H9 (cell line): Measurements from ENCODE around the gene EDEM2. TPM values are rescaled to one million over a fixed set of nuclear protein-coding genes. Genes with fewer than 3 reads are reported as not detected.

ENCODE experiments used
- DNase-seq: peaks from one replicate; pipeline ENCODE4 v3.0.0-alpha.2; 2017
- H2AFZ ChIP-seq: one replicate; pipeline ENCODE4 v1.6.1; 2013; ENCODE audit warnings: mild to moderate bottlenecking, low read length, control low read depth, moderate library complexity
- H2AK5ac ChIP-seq: 2 replicates; pipeline ENCODE4 v1.6.1; 2013; ENCODE audit warnings: low read length, control low read depth, mixed read lengths; ENCODE audit not compliant: insufficient read length
- H2BK120ac ChIP-seq: one replicate; pipeline ENCODE4 v1.6.1; 2013; ENCODE audit warnings: low read depth, mild to moderate bottlenecking, low read length, control low read depth, inconsistent platforms; ENCODE audit not compliant: poor library complexity, severe bottlenecking
- H2BK12ac ChIP-seq: 2 replicates; pipeline ENCODE4 v1.6.1; 2013; ENCODE audit warnings: low read length, control low read depth, mixed read lengths, low read depth; ENCODE audit not compliant: insufficient read length
- H2BK15ac ChIP-seq: 2 replicates; pipeline ENCODE4 v1.6.1; 2013; ENCODE audit warnings: low read depth, low read length, control low read depth
- H2BK20ac ChIP-seq: one replicate; pipeline ENCODE4 v1.6.1; 2013; ENCODE audit warnings: low read depth, mild to moderate bottlenecking, low read length, control low read depth, inconsistent platforms; ENCODE audit not compliant: poor library complexity, severe bottlenecking
- H2BK5ac ChIP-seq: 2 replicates; pipeline ENCODE4 v1.6.1; 2013; ENCODE audit warnings: low read length, control low read depth, mixed read lengths; ENCODE audit not compliant: insufficient read length
- H3K14ac ChIP-seq: 2 replicates; pipeline ENCODE4 v1.6.1; 2013; ENCODE audit warnings: low read length, control low read depth; ENCODE audit not compliant: insufficient read depth
- H3K18ac ChIP-seq: 2 replicates; pipeline ENCODE4 v1.6.1; 2013; ENCODE audit warnings: low read depth, mild to moderate bottlenecking, mixed read lengths, low read length, control low read depth; ENCODE audit not compliant: insufficient read length
- H3K23ac ChIP-seq: 2 replicates; pipeline ENCODE4 v1.6.1; 2013; ENCODE audit warnings: low read length, control low read depth, mixed read lengths, low read depth; ENCODE audit not compliant: insufficient read length
- H3K23me2 ChIP-seq: 2 replicates; pipeline ENCODE4 v1.6.1; 2013; ENCODE audit warnings: low read depth, mild to moderate bottlenecking, mixed read lengths, low read length, control low read depth; ENCODE audit not compliant: insufficient read length, poor library complexity, severe bottlenecking
- H3K27ac ChIP-seq: 2 replicates; pipeline ENCODE4 v1.5.1; 2013; ENCODE audit warnings: low read length, control low read depth, mixed read lengths, low read depth; ENCODE audit not compliant: insufficient read length
- H3K27me3 ChIP-seq: 2 replicates; pipeline ENCODE4 v1.6.1; 2013; ENCODE audit warnings: low read length, control low read depth, inconsistent platforms; ENCODE audit not compliant: insufficient read depth
- H3K4ac ChIP-seq: 2 replicates; pipeline ENCODE4 v1.6.1; 2013; ENCODE audit warnings: low read depth, mild to moderate bottlenecking, control low read depth, inconsistent platforms, low read length, moderate library complexity
- H3K4me1 ChIP-seq: 2 replicates; pipeline ENCODE4 v1.6.1; 2013; ENCODE audit warnings: low read length, control low read depth, inconsistent platforms; ENCODE audit not compliant: insufficient read depth
- H3K4me2 ChIP-seq: 2 replicates; pipeline ENCODE4 v1.6.1; 2013; ENCODE audit warnings: low read length, control low read depth, mixed read lengths; ENCODE audit not compliant: insufficient read length, insufficient read depth
- H3K56ac ChIP-seq: 2 replicates; pipeline ENCODE4 v1.6.1; 2013; ENCODE audit warnings: low read depth, mild to moderate bottlenecking, mixed read lengths, low read length, control low read depth; ENCODE audit not compliant: insufficient read length
- H3K79me1 ChIP-seq: 2 replicates; pipeline ENCODE4 v1.6.1; 2013; ENCODE audit warnings: low read depth, mild to moderate bottlenecking, moderate library complexity, low read length, control low read depth, inconsistent platforms; ENCODE audit not compliant: insufficient read depth, poor library complexity, severe bottlenecking
- H3K79me2 ChIP-seq: 2 replicates; pipeline ENCODE4 v1.6.1; 2013; ENCODE audit warnings: low read length, control low read depth, inconsistent platforms; ENCODE audit not compliant: insufficient read depth
- H3K9ac ChIP-seq: 2 replicates; pipeline ENCODE4 v1.6.1; 2013; ENCODE audit warnings: low read length, control low read depth, mixed read lengths; ENCODE audit not compliant: insufficient read length; ENCODE audit errors: extremely low read depth
- H3K9me3 ChIP-seq: one replicate; pipeline ENCODE4 v1.6.1; 2013; ENCODE audit warnings: low read depth, low read length, inconsistent platforms; ENCODE audit not compliant: control insufficient read depth
- H3T11ph ChIP-seq: one replicate; pipeline ENCODE4 v1.6.1; 2013; ENCODE audit warnings: mild to moderate bottlenecking, low read length, control low read depth, inconsistent platforms
- H4K20me1 ChIP-seq: one replicate; pipeline ENCODE4 v1.6.1; 2013; ENCODE audit not compliant: control insufficient read depth, insufficient read length, insufficient read depth
- H4K5ac ChIP-seq: 2 replicates; pipeline ENCODE4 v1.6.1; 2013; ENCODE audit warnings: low read depth, mild to moderate bottlenecking, mixed read lengths, low read length, control low read depth; ENCODE audit not compliant: insufficient read length
- H4K8ac ChIP-seq: replicated peaks from 2 replicates; pipeline ENCODE4 v1.6.1; 2013; ENCODE audit warnings: low read length, control low read depth, mixed read lengths, low read depth; ENCODE audit not compliant: insufficient read length
- H4K91ac ChIP-seq: 2 replicates; pipeline ENCODE4 v1.6.1; 2013; ENCODE audit warnings: low read depth, mild to moderate bottlenecking, moderate library complexity, mixed read lengths, low read length, control low read depth; ENCODE audit not compliant: insufficient read length
- H3K27ac Mint-ChIP-seq, 3 experiments: 2 replicates in 2 of 3; 3 replicates in 1 of 3; pipeline ENCODE4 v1.8.0; 2020 to 2021; ENCODE audit warnings: mixed read lengths in 3 of 3, mild to moderate bottlenecking in 1 of 3, moderate library complexity in 1 of 3
- H3K27me3 Mint-ChIP-seq: 2 replicates; pipeline ENCODE4 v1.8.0; 2021; ENCODE audit warnings: low read depth, mild to moderate bottlenecking, moderate library complexity, mixed read lengths
- H3K36me3 Mint-ChIP-seq, 3 experiments: 2 replicates in 2 of 3; 3 replicates in 1 of 3; pipeline ENCODE4 v1.8.0; 2020 to 2021; ENCODE audit warnings: low read depth in 3 of 3, mixed read lengths in 3 of 3; ENCODE audit not compliant: insufficient read depth in 1 of 3
- H3K4me1 Mint-ChIP-seq, 2 experiments: 2 replicates each; pipeline ENCODE4 v1.8.0; 2020; ENCODE audit warnings: mixed read lengths in 2 of 2
- H3K4me3 Mint-ChIP-seq, 2 experiments: 2 replicates in 1 of 2; 3 replicates in 1 of 2; pipeline ENCODE4 v1.8.0; 2020 to 2021; ENCODE audit warnings: mild to moderate bottlenecking in 2 of 2, mixed read lengths in 2 of 2, moderate library complexity in 1 of 2
- H3K9me3 Mint-ChIP-seq, 2 experiments: 2 replicates in 1 of 2; 3 replicates in 1 of 2; pipeline ENCODE4 v1.8.0; 2020; ENCODE audit warnings: mild to moderate bottlenecking in 2 of 2, mixed read lengths in 2 of 2, moderate library complexity in 1 of 2
- WGBS: extraction: QIAGEN DNeasy Blood & Tissue Kit; methylation state at CpG from one replicate; pipeline ENCODE4 v1.1.7; 2013; ENCODE audit warnings: missing lambda C conversion rate, low lambda C conversion rate, mixed read lengths; ENCODE audit not compliant: insufficient read length; ENCODE audit errors: extremely low coverage; 5-methylcytosine and 5-hydroxymethylcytosine counted together
- total RNA-seq: library from RNA; stranded (reverse); gene quantifications from 2 replicates; pipeline ENCODE4 v1.2.1, GENCODE V29; 2021
- TF ChIP-seq, protein P1 (sequence below): fragments of 200-600 bp; sonication (generic); conservative IDR thresholded peaks from 3 replicates; pipeline ENCODE4 v1.8.0; 2021; ENCODE audit warnings: antibody characterized with exemption, mild to moderate bottlenecking

The EDEM2 gene
- total RNA-seq, 1 experiment from 2014 or later, result 27.8 TPM

- H3K9me3 ChIP-seq, result no peaks in the 10 kb centered on the region
- no peak overlapping the region for H2AFZ ChIP-seq
- no peaks in the 10 kb centered on the region for H3K79me2 ChIP-seq
- H3K4ac ChIP-seq, result no peak overlapping the region
- H3K18ac ChIP-seq, result no peak overlapping the region
- no peak overlapping the region for H3K4me2 ChIP-seq
- no peak overlapping the region for H3K23ac ChIP-seq
- no peak overlapping the region for H4K8ac ChIP-seq
- no peak overlapping the region for H3T11ph ChIP-seq
- peaks cover 3 to 74% (median 68%) of the 10 kb centered on the region in 3 experiments; a peak in 5 of 7 replicates for H3K36me3 Mint-ChIP-seq
- no peaks in the 10 kb centered on the region for H3K27me3 ChIP-seq
- no peak overlapping the region for H3K9ac ChIP-seq
- no peak overlapping the region for H2BK5ac ChIP-seq
- H4K91ac ChIP-seq, result no peak overlapping the region
- no peak overlapping the region for H2BK12ac ChIP-seq
- TF ChIP-seq, protein P1, sequence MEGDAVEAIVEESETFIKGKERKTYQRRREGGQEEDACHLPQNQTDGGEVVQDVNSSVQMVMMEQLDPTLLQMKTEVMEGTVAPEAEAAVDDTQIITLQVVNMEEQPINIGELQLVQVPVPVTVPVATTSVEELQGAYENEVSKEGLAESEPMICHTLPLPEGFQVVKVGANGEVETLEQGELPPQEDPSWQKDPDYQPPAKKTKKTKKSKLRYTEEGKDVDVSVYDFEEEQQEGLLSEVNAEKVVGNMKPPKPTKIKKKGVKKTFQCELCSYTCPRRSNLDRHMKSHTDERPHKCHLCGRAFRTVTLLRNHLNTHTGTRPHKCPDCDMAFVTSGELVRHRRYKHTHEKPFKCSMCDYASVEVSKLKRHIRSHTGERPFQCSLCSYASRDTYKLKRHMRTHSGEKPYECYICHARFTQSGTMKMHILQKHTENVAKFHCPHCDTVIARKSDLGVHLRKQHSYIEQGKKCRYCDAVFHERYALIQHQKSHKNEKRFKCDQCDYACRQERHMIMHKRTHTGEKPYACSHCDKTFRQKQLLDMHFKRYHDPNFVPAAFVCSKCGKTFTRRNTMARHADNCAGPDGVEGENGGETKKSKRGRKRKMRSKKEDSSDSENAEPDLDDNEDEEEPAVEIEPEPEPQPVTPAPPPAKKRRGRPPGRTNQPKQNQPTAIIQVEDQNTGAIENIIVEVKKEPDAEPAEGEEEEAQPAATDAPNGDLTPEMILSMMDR, result no peak
- H3K9me3 Mint-ChIP-seq, result no peaks in the 10 kb centered on the region
- no peak overlapping the region for H3K14ac ChIP-seq
- H4K20me1 ChIP-seq, result no peaks in the 10 kb centered on the region
- H3K4me1 Mint-ChIP-seq, result no peaks in the 10 kb centered on the region
- H3K27ac Mint-ChIP-seq, result peak overlapping the region in 1 of 3 experiments; percentile 45; a peak in 1 of 7 replicates
- H3K4me3 Mint-ChIP-seq, result no peak overlapping the region
- H3K56ac ChIP-seq, result no peak overlapping the region
- H3K27ac ChIP-seq, result no peak overlapping the region
- no peak overlapping the region for H2AK5ac ChIP-seq
- H2BK120ac ChIP-seq, result no peak overlapping the region
- H2BK20ac ChIP-seq, result no peak overlapping the region
- H2BK15ac ChIP-seq, result no peak overlapping the region
- no peaks in the 10 kb centered on the region for H3K23me2 ChIP-seq
- H3K4me1 ChIP-seq, result no peaks in the 10 kb centered on the region
- no CpG with 5 or more reads among the region's 5 CpGs for WGBS
- H3K27me3 Mint-ChIP-seq, result no peaks in the 10 kb centered on the region
- no peak for DNase-seq
- no peak overlapping the region for H4K5ac ChIP-seq
- H3K79me1 ChIP-seq, result no peaks in the 10 kb centered on the region
These were observed 24.3 kb downstream of the EDEM2 start for GRCh38 chr20:35122756-35123405.
